HCT116 (cell line): ENCODE results near the gene SORL1. TPM values are rescaled to one million over a fixed set of nuclear protein-coding genes. Genes with fewer than 3 reads are reported as not detected.

Source experiments
- SP1 ChIP-seq: IDR thresholded peaks from 2 replicates; pipeline ENCODE4 v1.6.1; 2012; ENCODE audit warnings: low read depth
- SRF ChIP-seq: IDR thresholded peaks from 2 replicates; pipeline ENCODE4 v1.6.1; 2012; ENCODE audit warnings: low read depth
- ZFX ChIP-seq: fragments of 450-650 bp; IDR thresholded peaks from 2 replicates; pipeline ENCODE4 v1.6.1; 2017
- total RNA-seq: library from RNA; stranded (reverse); gene quantifications from one replicate; pipeline ENCODE4 v1.2.1, GENCODE V29; 2021; ENCODE audit not compliant: unreplicated experiment
- TF ChIP-seq, protein P1 (sequence below): IDR thresholded peaks from 2 replicates; pipeline ENCODE4 v1.6.1; 2012; ENCODE audit warnings: low read depth

Gene SORL1
- total RNA-seq, 1 experiment from 2014 or later: 17.4 TPM

DNA sequence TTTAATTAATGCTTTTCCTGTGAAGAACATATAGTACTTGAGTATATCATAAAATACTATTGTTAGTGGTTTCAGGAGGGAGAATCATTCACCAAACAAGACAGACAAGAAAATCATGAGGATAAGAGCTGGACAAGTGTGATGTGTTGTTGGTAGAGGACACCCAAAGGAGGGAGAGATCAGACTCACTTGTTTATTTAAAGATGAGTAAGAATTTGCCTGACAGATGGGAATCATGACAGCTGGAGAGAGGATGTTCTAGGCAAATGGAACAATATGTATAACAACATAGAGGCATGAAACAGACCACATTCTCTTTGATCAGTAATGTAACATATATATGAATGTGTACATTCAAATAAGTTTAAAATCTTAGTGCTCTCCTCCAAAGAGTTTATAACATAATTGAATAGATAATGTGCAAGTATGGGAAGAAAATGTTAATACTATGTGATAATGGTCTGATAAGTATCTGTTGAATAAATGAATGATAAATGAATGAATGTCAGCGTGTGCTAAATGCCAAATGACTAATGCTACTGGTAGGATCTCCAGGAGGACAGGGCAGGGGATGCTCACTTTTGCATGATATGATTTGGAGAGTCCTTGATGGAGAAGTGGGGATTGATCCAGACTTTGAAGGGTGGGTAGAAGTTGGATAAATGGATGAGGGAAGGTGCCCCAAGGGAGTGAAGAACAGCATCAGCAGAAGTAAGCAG lies 229.6 kb downstream of the SORL1 start (continued):
- TF ChIP-seq, protein P1, sequence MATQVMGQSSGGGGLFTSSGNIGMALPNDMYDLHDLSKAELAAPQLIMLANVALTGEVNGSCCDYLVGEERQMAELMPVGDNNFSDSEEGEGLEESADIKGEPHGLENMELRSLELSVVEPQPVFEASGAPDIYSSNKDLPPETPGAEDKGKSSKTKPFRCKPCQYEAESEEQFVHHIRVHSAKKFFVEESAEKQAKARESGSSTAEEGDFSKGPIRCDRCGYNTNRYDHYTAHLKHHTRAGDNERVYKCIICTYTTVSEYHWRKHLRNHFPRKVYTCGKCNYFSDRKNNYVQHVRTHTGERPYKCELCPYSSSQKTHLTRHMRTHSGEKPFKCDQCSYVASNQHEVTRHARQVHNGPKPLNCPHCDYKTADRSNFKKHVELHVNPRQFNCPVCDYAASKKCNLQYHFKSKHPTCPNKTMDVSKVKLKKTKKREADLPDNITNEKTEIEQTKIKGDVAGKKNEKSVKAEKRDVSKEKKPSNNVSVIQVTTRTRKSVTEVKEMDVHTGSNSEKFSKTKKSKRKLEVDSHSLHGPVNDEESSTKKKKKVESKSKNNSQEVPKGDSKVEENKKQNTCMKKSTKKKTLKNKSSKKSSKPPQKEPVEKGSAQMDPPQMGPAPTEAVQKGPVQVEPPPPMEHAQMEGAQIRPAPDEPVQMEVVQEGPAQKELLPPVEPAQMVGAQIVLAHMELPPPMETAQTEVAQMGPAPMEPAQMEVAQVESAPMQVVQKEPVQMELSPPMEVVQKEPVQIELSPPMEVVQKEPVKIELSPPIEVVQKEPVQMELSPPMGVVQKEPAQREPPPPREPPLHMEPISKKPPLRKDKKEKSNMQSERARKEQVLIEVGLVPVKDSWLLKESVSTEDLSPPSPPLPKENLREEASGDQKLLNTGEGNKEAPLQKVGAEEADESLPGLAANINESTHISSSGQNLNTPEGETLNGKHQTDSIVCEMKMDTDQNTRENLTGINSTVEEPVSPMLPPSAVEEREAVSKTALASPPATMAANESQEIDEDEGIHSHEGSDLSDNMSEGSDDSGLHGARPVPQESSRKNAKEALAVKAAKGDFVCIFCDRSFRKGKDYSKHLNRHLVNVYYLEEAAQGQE: no peak
- TF ChIP-seq ZFX (no peak), SRF (no peak), SP1 (no peak)

Other genes starting within 250 kb of the SORL1 start
- 24.1 TPM for gene SC5D, start 159.5 kb upstream of the SORL1 start, total RNA-seq